Keratinocyte (primary cell): ENCODE results near the gene S100Z. TPM values are rescaled to one million over a fixed set of nuclear protein-coding genes. Genes with fewer than 3 reads are reported as not detected.
"Not testable (repeated sequence)": the region's sequence is repeated elsewhere in the genome, so short reads cannot be mapped to it uniquely, and the experiment has no call there.

Experiments used
- DNase-seq: peaks from one replicate; pipeline ENCODE4 v3.0.0-alpha.2; 2011; ENCODE audit warnings: low read depth, missing footprints, low spot score
- FAIRE-seq: peaks from 2 replicates; lab custom pipeline; 2011; peaks lifted over from hg19 to GRCh38; lab: Jason Lieb, UNC
- H2AFZ ChIP-seq: 2 replicates; pipeline ENCODE4 v1.6.0; 2012; ENCODE audit warnings: low read length, control low read depth, inconsistent platforms; ENCODE audit not compliant: control insufficient read depth
- H3K27ac ChIP-seq: 2 replicates; pipeline ENCODE4 v1.5.1; 2011; ENCODE audit warnings: low read length; ENCODE audit not compliant: control insufficient read depth, insufficient read depth
- H3K27me3 ChIP-seq: 3 replicates; pipeline ENCODE4 v1.6.0; 2011; ENCODE audit warnings: low read length; ENCODE audit not compliant: control insufficient read depth, insufficient read depth; ENCODE audit errors: extremely low read depth
- H3K36me3 ChIP-seq, 2 experiments: 2 replicates in 1 of 2; 3 replicates in 1 of 2; pipeline ENCODE4 v1.5.1; 2011; ENCODE audit warnings: low read length in 2 of 2, mild to moderate bottlenecking in 1 of 2; ENCODE audit not compliant: control insufficient read depth in 2 of 2, insufficient read depth in 2 of 2; ENCODE audit errors: extremely low read depth in 1 of 2
- H3K4me1 ChIP-seq: 3 replicates; pipeline ENCODE4 v1.5.1; 2011; ENCODE audit warnings: low read length; ENCODE audit not compliant: control insufficient read depth, insufficient read depth; ENCODE audit errors: extremely low read depth
- H3K4me2 ChIP-seq: 3 replicates; pipeline ENCODE4 v1.6.0; 2011; ENCODE audit warnings: low read depth, low read length; ENCODE audit not compliant: control insufficient read depth, insufficient read depth; ENCODE audit errors: extremely low read depth
- H3K4me3 ChIP-seq, 3 experiments: fragments of 200-600 bp in 1 of 3; sonication (generic) in 1 of 3; 2 replicates in 2 of 3; 3 replicates in 1 of 3; pipeline ENCODE4 v1.5.1; 2011 to 2016; ENCODE audit warnings: low read length in 3 of 3, mild to moderate bottlenecking in 3 of 3, control low read depth in 2 of 3, inconsistent platforms in 1 of 3, low read depth in 1 of 3, mixed read lengths in 1 of 3, mixed run types in 1 of 3, moderate library complexity in 1 of 3; ENCODE audit not compliant: control insufficient read depth in 2 of 3, insufficient read depth in 2 of 3; ENCODE audit errors: extremely low read depth in 1 of 3
- H3K79me2 ChIP-seq: 2 replicates; pipeline ENCODE4 v1.6.0; 2012; ENCODE audit warnings: low read length; ENCODE audit not compliant: control insufficient read depth, insufficient read depth
- H3K9ac ChIP-seq: 3 replicates; pipeline ENCODE4 v1.6.0; 2011; ENCODE audit warnings: low read length; ENCODE audit not compliant: control insufficient read depth, insufficient read depth; ENCODE audit errors: extremely low read depth
- H3K9me1 ChIP-seq: 3 replicates; pipeline ENCODE4 v1.6.0; 2011; ENCODE audit warnings: low read length; ENCODE audit not compliant: control insufficient read depth, insufficient read depth; ENCODE audit errors: extremely low read depth
- H3K9me3 ChIP-seq: 2 replicates; pipeline ENCODE4 v1.5.1; 2012; ENCODE audit warnings: low read depth, low read length; ENCODE audit not compliant: control insufficient read depth
- H4K20me1 ChIP-seq: 3 replicates; pipeline ENCODE4 v1.6.0; 2011; ENCODE audit warnings: low read length; ENCODE audit not compliant: control insufficient read depth, insufficient read depth; ENCODE audit errors: extremely low read depth
- CTCF ChIP-seq, 3 experiments: IDR thresholded peaks in 1 of 3; conservative IDR thresholded peaks in 1 of 3; optimal IDR thresholded peaks in 1 of 3; 2 replicates in 2 of 3; 3 replicates in 1 of 3; pipeline versions ENCODE3 to v1.5.1; 2011; ENCODE audit warnings: low read length in 3 of 3, mild to moderate bottlenecking in 3 of 3, moderate library complexity in 2 of 3, control low read depth in 1 of 3, inconsistent platforms in 1 of 3; ENCODE audit not compliant: insufficient read depth in 2 of 3; ENCODE audit errors: extremely low read depth in 1 of 3
- EZH2 ChIP-seq: IDR thresholded peaks from one replicate; pipeline ENCODE4 v1.6.1; 2012; ENCODE audit warnings: inconsistent platforms, mild to moderate bottlenecking, low read length, moderate library complexity
- dilution Hi-C: fragments of 300-500 bp; cut with MboI; formaldehyde crosslinking; loops from one replicate; pipeline ENCODE4 v1.7.0; 2020; ENCODE audit warnings: low sequenced_read_pairs; ENCODE audit not compliant: extremely low pct_ligation_motif_present
- polyA plus RNA-seq, 5 experiments: library from polyadenylated mRNA; depleted of rRNA in 3 of 5; stranded (reverse) in 3 of 5; stranded (forward) in 1 of 5; unstranded in 1 of 5; fragments of >200 nt; gene quantifications; 1 replicate in 1 of 5; 2 replicates in 3 of 5; 3 replicates in 1 of 5; pipeline versions ENCODE4 v1.2.1 to v1.2.3, GENCODE V29; 2011 to 2012; ENCODE audit warnings: missing spikeins in 2 of 5, low read depth in 1 of 5, low replicate concordance in 1 of 5

The S100Z gene
- polyA plus RNA-seq, 1 donor (not counting 4 experiments of a cell fraction or from before 2014, with no cell fraction given) = not detected

GRCh38 chr5:76943006-76943405 lies 93.2 kb downstream of the S100Z start:
- H3K4me1 ChIP-seq = no peaks in the 10 kb centered on the region
- DNase-seq = no peak
- no peaks in the 10 kb centered on the region for H4K20me1 ChIP-seq
- no peaks in the 10 kb centered on the region for H3K36me3 ChIP-seq
- no peaks in the 10 kb centered on the region for H3K9me3 ChIP-seq
- no peak overlapping the region for H3K4me3 ChIP-seq
- H3K4me2 ChIP-seq = no peak overlapping the region
- H3K9ac ChIP-seq = no peak overlapping the region
- FAIRE-seq = no peak
- no peaks in the 10 kb centered on the region for H3K9me1 ChIP-seq
- H3K27ac ChIP-seq = no peak overlapping the region
- TF ChIP-seq EZH2 = no peak
- TF ChIP-seq CTCF (optimal IDR thresholded peaks at IDR 0.05 in 1 of 3, IDR thresholded peaks at IDR 0.05 in 1 of 3, conservative IDR thresholded peaks at IDR 0.05 in 1 of 3; ENCODE audit: extremely low read depth in 1 of 3, insufficient read depth in 2 of 3, low read length in 3 of 3) = no peak
- H3K79me2 ChIP-seq = no peaks in the 10 kb centered on the region
- H2AFZ ChIP-seq = no peak overlapping the region
- dilution Hi-C loops = no loop called here
- H3K27me3 ChIP-seq = peaks cover 9% of the 10 kb centered on the region

GRCh38 chr5:76944638-76945037 lies 94.8 kb downstream of the S100Z start:
- no peak overlapping the region for H3K9ac ChIP-seq
- no peak overlapping the region for H3K4me2 ChIP-seq
- H2AFZ ChIP-seq = no peak overlapping the region
- TF ChIP-seq CTCF (optimal IDR thresholded peaks at IDR 0.05 in 1 of 3, IDR thresholded peaks at IDR 0.05 in 1 of 3, conservative IDR thresholded peaks at IDR 0.05 in 1 of 3; ENCODE audit: extremely low read depth in 1 of 3, insufficient read depth in 2 of 3, low read length in 3 of 3) (no peak), EZH2 (no peak)
- no peak for DNase-seq
- H3K36me3 ChIP-seq = no peaks in the 10 kb centered on the region
- no peaks in the 10 kb centered on the region for H4K20me1 ChIP-seq
- H3K27ac ChIP-seq = no peak overlapping the region
- no peaks in the 10 kb centered on the region for H3K9me1 ChIP-seq
- no peak for FAIRE-seq
- no peak overlapping the region for H3K4me3 ChIP-seq
- H3K79me2 ChIP-seq = no peaks in the 10 kb centered on the region
- no peaks in the 10 kb centered on the region for H3K4me1 ChIP-seq
- peaks cover 9% of the 10 kb centered on the region for H3K27me3 ChIP-seq
- no peaks in the 10 kb centered on the region for H3K9me3 ChIP-seq
- dilution Hi-C loops = no loop called here

GRCh38 chr5:76945238-76945637 lies 95.4 kb downstream of the S100Z start:
- H3K27ac ChIP-seq, H3K4me1 ChIP-seq, H3K9ac ChIP-seq, H3K79me2 ChIP-seq, DNase-seq, H3K36me3 ChIP-seq, H3K27me3 ChIP-seq, H2AFZ ChIP-seq, H3K9me1 ChIP-seq, H3K9me3 ChIP-seq, H3K4me3 ChIP-seq, FAIRE-seq, H4K20me1 ChIP-seq, H3K4me2 ChIP-seq, dilution Hi-C loops: not testable (repeated sequence)
